MV-4-11 (cell line): ENCODE measurements around the gene CMIP.

Source experiments
- DNase-seq: peaks from one replicate; lab custom pipeline; 2025; lab: John Stamatoyannopoulos, UW

The CMIP gene

GRCh38 chr16:81607805-81608522 is 163.4 kb downstream of the CMIP start:
- DNase-seq, result no peak

GRCh38 chr16:81608523-81609209 is 164.1 kb downstream of the CMIP start:
- DNase-seq, result peak; percentile 85

- no peak for DNase-seq
These were observed 164.8 kb downstream of the CMIP start for GRCh38 chr16:81609323-81609892.

GRCh38 chr16:81610144-81610842 is 165.7 kb downstream of the CMIP start:
- peak; percentile 24 for DNase-seq

GRCh38 chr16:81610936-81611335 is 166.3 kb downstream of the CMIP start:
- no peak for DNase-seq

GRCh38 chr16:81611721-81612120 is 167.1 kb downstream of the CMIP start:
- no peak for DNase-seq

GRCh38 chr16:81612351-81613163 is 167.9 kb downstream of the CMIP start:
- no peak for DNase-seq

- no peak for DNase-seq
These were observed 169.6 kb downstream of the CMIP start for GRCh38 chr16:81614171-81614570.

GRCh38 chr16:81614654-81615359 is 170.2 kb downstream of the CMIP start:
- no peak for DNase-seq

- no peak for DNase-seq
These were observed 170.8 kb downstream of the CMIP start for GRCh38 chr16:81615411-81615810.

GRCh38 chr16:81615833-81616232 is 171.2 kb downstream of the CMIP start:
- no peak for DNase-seq

- DNase-seq, result peak; percentile 71
These were observed 171.9 kb downstream of the CMIP start for GRCh38 chr16:81616321-81617020.

- DNase-seq, result no peak
These were observed 172.4 kb downstream of the CMIP start for GRCh38 chr16:81617021-81617346.

- no peak for DNase-seq
These were observed 173.6 kb downstream of the CMIP start for GRCh38 chr16:81618187-81618586.

- DNase-seq, result no peak
These were observed 174.1 kb downstream of the CMIP start for GRCh38 chr16:81618661-81619060.

- DNase-seq, result no peak
These were observed 175.4 kb downstream of the CMIP start for GRCh38 chr16:81620029-81620428.

- no peak for DNase-seq
These were observed 176.2 kb downstream of the CMIP start for GRCh38 chr16:81620796-81621195.

- DNase-seq, result no peak
These were observed 176.9 kb downstream of the CMIP start for GRCh38 chr16:81621496-81621895.

- peak; percentile 32 for DNase-seq
These were observed 178.9 kb downstream of the CMIP start for GRCh38 chr16:81623365-81624102.

GRCh38 chr16:81624403-81624759 is 179.8 kb downstream of the CMIP start:
- DNase-seq, result no peak
